GM23338 (cell line): Measurements from ENCODE around the gene MAD1L1. TPM values are rescaled to one million over a fixed set of nuclear protein-coding genes. Genes with fewer than 3 reads are reported as not detected.

Source experiments
- ATAC-seq: fragments of 200-7000 bp; cut with Tn5 transposase; 3 replicates; pipeline ENCODE4 v1.9.1; 2020
- DNase-seq: peaks from one replicate; pipeline ENCODE4 v3.0.0-alpha.2; 2015; ENCODE audit warnings: low spot score
- H2AFZ ChIP-seq: fragments of 200-600 bp; sonication (generic); 2 replicates; pipeline ENCODE4 v1.8.0; 2016; ENCODE audit warnings: antibody characterized with exemption, mild to moderate bottlenecking, moderate library complexity
- H3F3A ChIP-seq: fragments of 200-600 bp; sonication (generic); replicated peaks from 2 replicates; pipeline ENCODE4 v1.8.0; 2017; ENCODE audit warnings: antibody characterized with exemption, mixed run types, low read depth
- H3K27ac ChIP-seq: fragments of 200-600 bp; sonication (generic); 2 replicates; pipeline ENCODE4 v1.6.1; 2016; ENCODE audit warnings: low read depth
- H3K27me3 ChIP-seq: fragments of 200-600 bp; sonication (generic); 2 replicates; pipeline ENCODE4 v1.8.0; 2016; ENCODE audit warnings: mild to moderate bottlenecking, mixed run types, moderate library complexity; ENCODE audit not compliant: insufficient read depth
- H3K36me3 ChIP-seq: fragments of 200-600 bp; sonication (generic); 2 replicates; pipeline ENCODE4 v1.8.0; 2016; ENCODE audit warnings: mild to moderate bottlenecking; ENCODE audit not compliant: insufficient read depth
- H3K4me1 ChIP-seq: fragments of 200-600 bp; sonication (generic); 2 replicates; pipeline ENCODE4 v1.8.0; 2016; ENCODE audit warnings: mild to moderate bottlenecking, moderate library complexity; ENCODE audit not compliant: insufficient read depth
- H3K4me2 ChIP-seq: fragments of 200-600 bp; sonication (generic); 2 replicates; pipeline ENCODE4 v1.7.1; 2017; ENCODE audit warnings: mixed run types
- H3K4me3 ChIP-seq: fragments of 200-600 bp; sonication (generic); 2 replicates; pipeline ENCODE4 v1.6.1; 2016; ENCODE audit warnings: mixed run types
- H3K79me2 ChIP-seq: fragments of 200-600 bp; sonication (generic); replicated peaks from 2 replicates; pipeline ENCODE4 v1.8.0; 2017; ENCODE audit warnings: mild to moderate bottlenecking; ENCODE audit not compliant: insufficient read depth
- H3K9me2 ChIP-seq: fragments of 200-600 bp; sonication (generic); 2 replicates; pipeline ENCODE4 v1.8.0; 2017; ENCODE audit not compliant: insufficient read depth
- H4K20me1 ChIP-seq: fragments of 200-600 bp; sonication (generic); replicated peaks from 2 replicates; pipeline ENCODE4 v1.8.0; 2017; ENCODE audit warnings: mild to moderate bottlenecking; ENCODE audit not compliant: insufficient read depth
- H3K27ac Mint-ChIP-seq: 2 replicates; pipeline ENCODE4 v1.8.0; 2020; ENCODE audit warnings: inconsistent platforms, mild to moderate bottlenecking, moderate library complexity, mixed read lengths
- H3K27me3 Mint-ChIP-seq: 3 replicates; pipeline ENCODE4 v1.8.0; 2022; ENCODE audit warnings: low read depth, mild to moderate bottlenecking, moderate library complexity, mixed read lengths, inconsistent platforms; ENCODE audit not compliant: insufficient read depth, poor library complexity
- H3K36me3 Mint-ChIP-seq: 3 replicates; pipeline ENCODE4 v1.8.0; 2021; ENCODE audit warnings: low read depth, mild to moderate bottlenecking, inconsistent platforms, moderate library complexity, mixed read lengths
- H3K4me1 Mint-ChIP-seq: 3 replicates; pipeline ENCODE4 v1.8.0; 2020; ENCODE audit warnings: mild to moderate bottlenecking, inconsistent platforms, mixed read lengths
- H3K4me3 Mint-ChIP-seq: 3 replicates; pipeline ENCODE4 v1.8.0; 2021; ENCODE audit warnings: moderate library complexity, mild to moderate bottlenecking, inconsistent platforms, mixed read lengths
- H3K9me3 Mint-ChIP-seq: 3 replicates; pipeline ENCODE4 v1.8.0; 2020; ENCODE audit warnings: moderate library complexity, mild to moderate bottlenecking, inconsistent platforms, mixed read lengths
- CREB1 ChIP-seq: fragments of 250-450 bp; sonication (Bioruptor Pico); IDR thresholded peaks from 2 replicates; pipeline ENCODE4 v1.5.0; 2020; ENCODE audit warnings: low read depth, mild to moderate bottlenecking, moderate library complexity
- CTCF ChIP-seq, 2 experiments: fragments of 200-600 bp in 1 of 2; sonication (generic) in 1 of 2; conservative IDR thresholded peaks; 2 replicates each; pipeline versions ENCODE4 v1.5.1 to v1.6.1; 2016 to 2017; ENCODE audit warnings: antibody characterized with exemption in 2 of 2, low read depth in 2 of 2, mild to moderate bottlenecking in 2 of 2, moderate library complexity in 1 of 2
- ETS1 ChIP-seq: IDR thresholded peaks from 2 replicates; pipeline ENCODE4 v1.6.1; 2016; ENCODE audit warnings: antibody characterized with exemption
- EZH2 ChIP-seq: fragments of 200-600 bp; sonication (generic); IDR thresholded peaks from one replicate; pipeline ENCODE4 v1.8.0; 2017; ENCODE audit warnings: antibody characterized with exemption, mild to moderate bottlenecking, low read depth; ENCODE audit not compliant: unreplicated experiment
- EZH2phosphoT487 ChIP-seq: fragments of 200-600 bp; sonication (generic); IDR thresholded peaks from one replicate; pipeline ENCODE4 v1.8.1; 2018; ENCODE audit warnings: antibody characterized with exemption; ENCODE audit not compliant: unreplicated experiment
- JUNB ChIP-seq: IDR thresholded peaks from one replicate; pipeline ENCODE4 v1.6.1; 2016; ENCODE audit warnings: antibody characterized with exemption; ENCODE audit not compliant: unreplicated experiment
- NANOG ChIP-seq: IDR thresholded peaks from 2 replicates; pipeline ENCODE4 v1.6.1; 2016; ENCODE audit warnings: antibody characterized with exemption, borderline replicate concordance
- POLR2AphosphoS5 ChIP-seq: IDR thresholded peaks from 2 replicates; pipeline ENCODE4 v1.6.1; 2016; ENCODE audit warnings: antibody characterized with exemption, low read depth
- STAT1 ChIP-seq: IDR thresholded peaks from one replicate; pipeline ENCODE4 v1.6.1; 2016; ENCODE audit warnings: antibody characterized with exemption; ENCODE audit not compliant: unreplicated experiment
- ZNF114 ChIP-seq: fragments of 250-450 bp; sonication (Bioruptor Pico); IDR thresholded peaks from 2 replicates; pipeline ENCODE4 v1.5.0; 2020; ENCODE audit warnings: mild to moderate bottlenecking, moderate library complexity
- ZNF331 ChIP-seq: fragments of 250-450 bp; sonication (Bioruptor Pico); IDR thresholded peaks from 2 replicates; pipeline ENCODE4 v1.5.0; 2020; ENCODE audit warnings: low read depth, mild to moderate bottlenecking, moderate library complexity
- polyA plus RNA-seq: library from polyadenylated mRNA; unstranded; fragments of >200 nt; fragmentation: Nextera tagmentation; extraction: Ambion mirVana; gene quantifications from 2 replicates; pipeline ENCODE4 v1.2.1, GENCODE V29; 2016
- total RNA-seq: library from RNA; depleted of rRNA; stranded (reverse); fragments of >200 nt; shearing (Covaris generic); gene quantifications from 2 replicates; pipeline ENCODE4 v1.2.3, GENCODE V29; 2014
- TF ChIP-seq, protein P1 (sequence below): fragments of 250-450 bp; sonication (Bioruptor Pico); IDR thresholded peaks from 2 replicates; pipeline ENCODE4 v1.5.0; 2020; ENCODE audit warnings: mild to moderate bottlenecking, moderate library complexity

The MAD1L1 gene
- total and polyA plus RNA-seq, 2 experiments from 2014 or later, result 40.3 to 59.3 TPM

DNA sequence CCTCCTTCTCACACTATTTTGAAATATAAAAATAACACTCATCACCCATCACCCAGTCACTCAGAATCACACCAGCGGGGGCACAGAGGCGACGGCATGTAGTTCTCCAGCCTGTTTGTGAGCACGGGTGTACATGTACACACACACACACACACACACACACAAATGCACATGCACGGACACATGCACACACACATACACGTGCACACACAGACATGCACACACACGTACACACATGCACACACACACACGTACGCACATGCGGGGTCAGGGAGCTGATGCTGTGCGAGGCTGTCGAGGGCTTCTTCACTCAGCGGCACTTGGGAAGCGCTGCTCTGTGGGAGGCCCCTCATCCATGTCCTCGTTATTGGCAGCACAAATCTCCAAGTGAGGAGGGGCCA lies 383.8 kb downstream of the MAD1L1 start (continued):
- no peak for TF ChIP-seq ZNF331 (CRISPR knock-in tag)
- no peak for TF ChIP-seq EZH2
- TF ChIP-seq JUNB, result no peak
- no peak for TF ChIP-seq NANOG
- TF ChIP-seq ZNF114 (CRISPR knock-in tag), result no peak

- no peaks in the 10 kb centered on the region for H3K36me3 ChIP-seq
- no peaks in the 10 kb centered on the region for H3K27me3 ChIP-seq
- DNase-seq (no peak), ATAC-seq (no peak)
- H3F3A ChIP-seq, result no peaks in the 10 kb centered on the region
- peaks cover 8% of the 10 kb centered on the region for H3K4me1 Mint-ChIP-seq
- H2AFZ ChIP-seq, result no peak overlapping the region
- H3K79me2 ChIP-seq, result no peaks in the 10 kb centered on the region
- H3K27ac Mint-ChIP-seq, result no peak overlapping the region; the same call in 1 of the 2 replicates
- no peak overlapping the region for H3K4me2 ChIP-seq
- peaks cover 10% of the 10 kb centered on the region for H3K27me3 Mint-ChIP-seq
- H3K4me3 Mint-ChIP-seq, result no peak overlapping the region
- no peak overlapping the region for H3K4me3 ChIP-seq
- no peaks in the 10 kb centered on the region for H3K4me1 ChIP-seq
- H4K20me1 ChIP-seq, result no peaks in the 10 kb centered on the region
- H3K36me3 Mint-ChIP-seq, result no peaks in the 10 kb centered on the region; the same call in 2 of the 3 replicates
- no peaks in the 10 kb centered on the region; the same call in 2 of the 3 replicates for H3K9me3 Mint-ChIP-seq
- no peaks in the 10 kb centered on the region for H3K9me2 ChIP-seq
- no peak overlapping the region for H3K27ac ChIP-seq
- TF ChIP-seq ETS1 (no peak), ZNF114 (CRISPR knock-in tag) (no peak), ZNF331 (CRISPR knock-in tag) (no peak), NANOG (no peak), CREB1 (CRISPR knock-in tag) (no peak), CTCF (conservative IDR thresholded peaks at IDR 0.05; ENCODE audit: low read depth in 2 of 2) (no peak), EZH2phosphoT487 (no peak), JUNB (no peak), EZH2 (no peak), STAT1 (no peak), POLR2AphosphoS5 (no peak)
- TF ChIP-seq, protein P1, sequence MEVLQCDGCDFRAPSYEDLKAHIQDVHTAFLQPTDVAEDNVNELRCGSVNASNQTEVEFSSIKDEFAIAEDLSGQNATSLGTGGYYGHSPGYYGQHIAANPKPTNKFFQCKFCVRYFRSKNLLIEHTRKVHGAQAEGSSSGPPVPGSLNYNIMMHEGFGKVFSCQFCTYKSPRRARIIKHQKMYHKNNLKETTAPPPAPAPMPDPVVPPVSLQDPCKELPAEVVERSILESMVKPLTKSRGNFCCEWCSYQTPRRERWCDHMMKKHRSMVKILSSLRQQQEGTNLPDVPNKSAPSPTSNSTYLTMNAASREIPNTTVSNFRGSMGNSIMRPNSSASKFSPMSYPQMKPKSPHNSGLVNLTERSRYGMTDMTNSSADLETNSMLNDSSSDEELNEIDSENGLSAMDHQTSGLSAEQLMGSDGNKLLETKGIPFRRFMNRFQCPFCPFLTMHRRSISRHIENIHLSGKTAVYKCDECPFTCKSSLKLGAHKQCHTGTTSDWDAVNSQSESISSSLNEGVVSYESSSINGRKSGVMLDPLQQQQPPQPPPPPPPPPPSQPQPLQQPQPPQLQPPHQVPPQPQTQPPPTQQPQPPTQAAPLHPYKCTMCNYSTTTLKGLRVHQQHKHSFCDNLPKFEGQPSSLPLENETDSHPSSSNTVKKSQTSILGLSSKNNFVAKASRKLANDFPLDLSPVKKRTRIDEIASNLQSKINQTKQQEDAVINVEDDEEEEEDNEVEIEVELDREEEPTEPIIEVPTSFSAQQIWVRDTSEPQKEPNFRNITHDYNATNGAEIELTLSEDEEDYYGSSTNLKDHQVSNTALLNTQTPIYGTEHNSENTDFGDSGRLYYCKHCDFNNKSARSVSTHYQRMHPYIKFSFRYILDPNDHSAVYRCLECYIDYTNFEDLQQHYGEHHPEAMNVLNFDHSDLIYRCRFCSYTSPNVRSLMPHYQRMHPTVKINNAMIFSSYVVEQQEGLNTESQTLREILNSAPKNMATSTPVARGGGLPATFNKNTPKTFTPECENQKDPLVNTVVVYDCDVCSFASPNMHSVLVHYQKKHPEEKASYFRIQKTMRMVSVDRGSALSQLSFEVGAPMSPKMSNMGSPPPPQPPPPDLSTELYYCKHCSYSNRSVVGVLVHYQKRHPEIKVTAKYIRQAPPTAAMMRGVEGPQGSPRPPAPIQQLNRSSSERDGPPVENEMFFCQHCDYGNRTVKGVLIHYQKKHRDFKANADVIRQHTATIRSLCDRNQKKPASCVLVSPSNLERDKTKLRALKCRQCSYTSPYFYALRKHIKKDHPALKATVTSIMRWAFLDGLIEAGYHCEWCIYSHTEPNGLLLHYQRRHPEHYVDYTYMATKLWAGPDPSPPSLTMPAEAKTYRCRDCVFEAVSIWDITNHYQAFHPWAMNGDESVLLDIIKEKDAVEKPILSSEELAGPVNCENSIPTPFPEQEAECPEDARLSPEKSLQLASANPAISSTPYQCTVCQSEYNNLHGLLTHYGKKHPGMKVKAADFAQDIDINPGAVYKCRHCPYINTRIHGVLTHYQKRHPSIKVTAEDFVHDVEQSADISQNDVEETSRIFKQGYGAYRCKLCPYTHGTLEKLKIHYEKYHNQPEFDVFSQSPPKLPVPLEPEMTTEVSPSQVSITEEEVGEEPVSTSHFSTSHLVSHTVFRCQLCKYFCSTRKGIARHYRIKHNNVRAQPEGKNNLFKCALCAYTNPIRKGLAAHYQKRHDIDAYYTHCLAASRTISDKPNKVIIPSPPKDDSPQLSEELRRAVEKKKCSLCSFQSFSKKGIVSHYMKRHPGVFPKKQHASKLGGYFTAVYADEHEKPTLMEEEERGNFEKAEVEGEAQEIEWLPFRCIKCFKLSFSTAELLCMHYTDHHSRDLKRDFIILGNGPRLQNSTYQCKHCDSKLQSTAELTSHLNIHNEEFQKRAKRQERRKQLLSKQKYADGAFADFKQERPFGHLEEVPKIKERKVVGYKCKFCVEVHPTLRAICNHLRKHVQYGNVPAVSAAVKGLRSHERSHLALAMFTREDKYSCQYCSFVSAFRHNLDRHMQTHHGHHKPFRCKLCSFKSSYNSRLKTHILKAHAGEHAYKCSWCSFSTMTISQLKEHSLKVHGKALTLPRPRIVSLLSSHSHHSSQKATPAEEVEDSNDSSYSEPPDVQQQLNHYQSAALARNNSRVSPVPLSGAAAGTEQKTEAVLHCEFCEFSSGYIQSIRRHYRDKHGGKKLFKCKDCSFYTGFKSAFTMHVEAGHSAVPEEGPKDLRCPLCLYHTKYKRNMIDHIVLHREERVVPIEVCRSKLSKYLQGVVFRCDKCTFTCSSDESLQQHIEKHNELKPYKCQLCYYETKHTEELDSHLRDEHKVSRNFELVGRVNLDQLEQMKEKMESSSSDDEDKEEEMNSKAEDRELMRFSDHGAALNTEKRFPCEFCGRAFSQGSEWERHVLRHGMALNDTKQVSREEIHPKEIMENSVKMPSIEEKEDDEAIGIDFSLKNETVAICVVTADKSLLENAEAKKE (CRISPR knock-in tag), result no peak
These were observed 384.6 kb downstream of the MAD1L1 start for GRCh38 chr7:1848013-1848640.
